Caco-2 (cell line): Measurements from ENCODE around the gene NLRP11. TPM values are rescaled to one million over a fixed set of nuclear protein-coding genes. Genes with fewer than 3 reads are reported as not detected.
A peak's percentile ranks its signal among the peaks of the same experiment; 100 is the strongest.
"Not testable (repeated sequence)": the region's sequence is repeated elsewhere in the genome, so short reads cannot be mapped to it uniquely, and the experiment has no call there.

Source experiments
- BruUV-seq: library from RNA; stranded (reverse); fragments of 400-500 nt; replicated peaks from 2 replicates; lab custom pipeline; 2021; lab: Mats Ljungman, UMichigan
- CTCF ChIA-PET: fragments of 300-600 bp; sonication (Branson Sonifier 250); formaldehyde crosslinking; loops from one replicate; lab custom pipeline; 2022; ENCODE audit warnings: antibody characterized with exemption; lab: Charles Lee
- POLR2A ChIA-PET: fragments of 300-600 bp; sonication (Branson Sonifier 250); formaldehyde crosslinking; loops from one replicate; lab custom pipeline; 2022; ENCODE audit warnings: antibody characterized with exemption; lab: Charles Lee
- DNase-seq, 2 experiments: peaks; one replicate each; pipeline versions ENCODE4 v3.0.0 to v3.0.0-alpha.2; 2020 to 2022
- H3K27me3 ChIP-seq: replicated peaks from 2 replicates; pipeline ENCODE4 v1.6.0; 2011; ENCODE audit warnings: low read length; ENCODE audit not compliant: control insufficient read depth, insufficient read depth
- H3K36me3 ChIP-seq: 2 replicates; pipeline ENCODE4 v1.5.1; 2011; ENCODE audit warnings: low read length; ENCODE audit not compliant: control insufficient read depth, insufficient read depth
- H3K4me1 ChIP-seq: fragments of 250-450 bp; sonication (Bioruptor Pico); 2 replicates; pipeline ENCODE4 v1.5.1; 2020; ENCODE audit warnings: mild to moderate bottlenecking
- H3K4me3 ChIP-seq: 2 replicates; pipeline ENCODE4 v1.5.1; 2011; ENCODE audit warnings: low read depth, mild to moderate bottlenecking, control low read depth, low read length
- H3K9me3 ChIP-seq: fragments of 250-450 bp; sonication (Bioruptor Pico); 2 replicates; pipeline ENCODE4 v1.5.1; 2020; ENCODE audit warnings: mild to moderate bottlenecking, moderate library complexity
- H3K27ac Mint-ChIP-seq: one replicate; pipeline ENCODE4 v1.8.0; 2022; ENCODE audit warnings: mixed read lengths; ENCODE audit not compliant: unreplicated experiment
- H3K27me3 Mint-ChIP-seq: one replicate; pipeline ENCODE4 v1.8.0; 2022; ENCODE audit warnings: mixed read lengths; ENCODE audit not compliant: insufficient read depth, unreplicated experiment
- H3K36me3 Mint-ChIP-seq: one replicate; pipeline ENCODE4 v1.8.0; 2022; ENCODE audit warnings: mild to moderate bottlenecking, mixed read lengths; ENCODE audit not compliant: insufficient read depth, unreplicated experiment
- H3K4me1 Mint-ChIP-seq: one replicate; pipeline ENCODE4 v1.8.0; 2022; ENCODE audit warnings: low read depth, mixed read lengths; ENCODE audit not compliant: unreplicated experiment
- H3K4me3 Mint-ChIP-seq: one replicate; pipeline ENCODE4 v1.8.0; 2022; ENCODE audit warnings: mild to moderate bottlenecking, moderate library complexity, mixed read lengths; ENCODE audit not compliant: unreplicated experiment
- H3K9me3 Mint-ChIP-seq: one replicate; pipeline ENCODE4 v1.8.0; 2022; ENCODE audit warnings: mixed read lengths; ENCODE audit not compliant: unreplicated experiment
- CTCF ChIP-seq, 2 experiments: fragments of 200-600 bp in 1 of 2; IDR thresholded peaks; 1 replicate in 1 of 2; 2 replicates in 1 of 2; pipeline versions ENCODE4 v1.5.1 to v1.8.0; 2011 to 2022; ENCODE audit warnings: antibody characterized with exemption in 1 of 2, control low read depth in 1 of 2, inconsistent platforms in 1 of 2, low read depth in 1 of 2, low read length in 1 of 2, mild to moderate bottlenecking in 1 of 2, moderate library complexity in 1 of 2; ENCODE audit not compliant: insufficient read depth in 1 of 2, severe bottlenecking in 1 of 2, unreplicated experiment in 1 of 2
- intact Hi-C: fragments of 100-400 bp; cut with micrococcal nuclease; formaldehyde crosslinking; loops from one replicate; pipeline ENCODE4 v1.10.0; 2022; ENCODE audit not compliant: unreplicated experiment
- total RNA-seq: library from RNA; stranded (reverse); gene quantifications from 2 replicates; pipeline ENCODE4 v1.2.3, GENCODE V29; 2022

NLRP11 gene
- total RNA-seq, 1 experiment from 2014 or later: 0.43 TPM

- Histone ChIP-seq H3K4me1 (no peaks in the 10 kb centered on the region), H3K9me3 (no peaks in the 10 kb centered on the region), H3K36me3 (no peaks in the 10 kb centered on the region), H3K27me3 (no peaks in the 10 kb centered on the region), H3K4me3 (no peak overlapping the region)
- H3K4me3 Mint-ChIP-seq: no peak overlapping the region
- ChIA-PET CTCF (no interaction called here), POLR2A (no interaction called here)
- BruUV-seq: no TSS peak
- H3K27ac Mint-ChIP-seq: no peak overlapping the region
- DNase-seq: no peak
- intact Hi-C loops: no loop called here
- no peaks in the 10 kb centered on the region for H3K9me3 Mint-ChIP-seq
- TF ChIP-seq CTCF (IDR thresholded peaks at IDR 0.05; ENCODE audit: insufficient read depth in 1 of 2, low read depth in 1 of 2, low read length in 1 of 2, severe bottlenecking in 1 of 2, unreplicated experiment in 1 of 2): no peak
- H3K4me1 Mint-ChIP-seq: no peaks in the 10 kb centered on the region
- peaks cover 28% of the 10 kb centered on the region for H3K27me3 Mint-ChIP-seq
- H3K36me3 Mint-ChIP-seq: no peaks in the 10 kb centered on the region
These were observed 65.3 kb downstream of the NLRP11 start for GRCh38 chr19:55766466-55766865.

- CTCF ChIA-PET, H3K36me3 ChIP-seq, H3K27ac Mint-ChIP-seq, H3K36me3 Mint-ChIP-seq, H3K4me3 ChIP-seq, intact Hi-C loops, H3K4me1 Mint-ChIP-seq, H3K9me3 Mint-ChIP-seq, DNase-seq, POLR2A ChIA-PET, H3K4me1 ChIP-seq, H3K9me3 ChIP-seq, H3K27me3 ChIP-seq, BruUV-seq: not testable (repeated sequence)
- peak within 1 kb of the TSS; percentile 2 for H3K4me3 Mint-ChIP-seq
- peaks cover 12% of the 10 kb centered on the region for H3K27me3 Mint-ChIP-seq
These were observed 73.0 kb downstream of the NLRP11 start, which contains the start of gene RFPL4A for GRCh38 chr19:55758797-55759196. TSS of gene RFPL4A (plus strand) at chr19:55759097. CDS start at chr19:55761801, 2,704 bp downstream.

- H3K9me3 Mint-ChIP-seq, H3K36me3 Mint-ChIP-seq, H3K4me3 ChIP-seq, H3K9me3 ChIP-seq, BruUV-seq, intact Hi-C loops, H3K36me3 ChIP-seq, H3K4me3 Mint-ChIP-seq, POLR2A ChIA-PET, H3K4me1 Mint-ChIP-seq, H3K4me1 ChIP-seq, H3K27me3 ChIP-seq, DNase-seq, H3K27ac Mint-ChIP-seq, CTCF ChIA-PET: not testable (repeated sequence)
- peaks cover 16% of the 10 kb centered on the region for H3K27me3 Mint-ChIP-seq
These were observed 75.0 kb downstream of the NLRP11 start for GRCh38 chr19:55756808-55757207.

- CTCF ChIA-PET: no interaction called here
- Mint-ChIP-seq H3K27me3 (peaks cover 10% of the 10 kb centered on the region), H3K4me3 (no peak overlapping the region), H3K27ac (no peak overlapping the region), H3K9me3 (no peaks in the 10 kb centered on the region), H3K36me3 (no peaks in the 10 kb centered on the region), H3K4me1 (no peaks in the 10 kb centered on the region)
- peaks cover 4% of the 10 kb centered on the region; the same call in 1 of the 2 replicates for H3K9me3 ChIP-seq
- no peaks in the 10 kb centered on the region for H3K36me3 ChIP-seq
- no peak overlapping the region for H3K4me3 ChIP-seq
- intact Hi-C loops: no loop called here
- POLR2A ChIA-PET: no interaction called here
- no peak for TF ChIP-seq CTCF (IDR thresholded peaks at IDR 0.05; ENCODE audit: insufficient read depth in 1 of 2, low read depth in 1 of 2, low read length in 1 of 2, severe bottlenecking in 1 of 2, unreplicated experiment in 1 of 2)
- no peaks in the 10 kb centered on the region for H3K4me1 ChIP-seq
- no TSS peak for BruUV-seq
- DNase-seq: no peak
- no peaks in the 10 kb centered on the region for H3K27me3 ChIP-seq
These were observed 78.4 kb downstream of the NLRP11 start for GRCh38 chr19:55753401-55753800.
